Stimulated activated CD4-positive, alpha-beta T cell treated with anti-CD3 and anti-CD28 coated beads, Interleukin-4, amount 100 ng/mL, for 48 hours (primary cell): Measurements from ENCODE around the gene DRD4.

Source experiments
- DNase-seq, 2 donors: peaks; one replicate each; pipeline ENCODE4 v3.0.0-alpha.2; 2020; ENCODE audit warnings: low read depth in 2 of 2

Gene DRD4

DNA sequence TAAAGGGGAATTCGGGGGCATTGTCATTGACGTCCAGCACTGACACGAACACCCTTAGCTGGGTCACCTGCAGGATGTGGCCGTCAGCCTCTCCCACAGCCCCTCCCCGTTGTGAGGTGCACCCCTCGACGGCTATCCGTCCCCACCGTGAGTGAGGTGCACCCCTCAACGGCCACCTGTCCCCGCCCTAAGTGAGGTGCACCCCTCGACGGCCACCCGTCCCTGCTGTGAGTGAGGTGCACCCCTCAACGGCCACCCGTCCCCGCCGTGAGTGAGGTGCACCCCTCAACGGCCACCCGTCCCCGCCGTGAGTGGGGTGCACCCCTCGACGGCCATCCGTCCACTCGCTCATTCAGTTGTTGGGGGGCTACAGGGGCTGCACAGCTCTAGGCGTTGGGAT is 15.2 kb upstream of the DRD4 start:
- no peak for DNase-seq

GRCh38 chr11:623349-623869 is 13.7 kb upstream of the DRD4 start:
- DNase-seq = no peak

- no peak for DNase-seq
These were observed 12.9 kb upstream of the DRD4 start for GRCh38 chr11:623999-624704.

DNA sequence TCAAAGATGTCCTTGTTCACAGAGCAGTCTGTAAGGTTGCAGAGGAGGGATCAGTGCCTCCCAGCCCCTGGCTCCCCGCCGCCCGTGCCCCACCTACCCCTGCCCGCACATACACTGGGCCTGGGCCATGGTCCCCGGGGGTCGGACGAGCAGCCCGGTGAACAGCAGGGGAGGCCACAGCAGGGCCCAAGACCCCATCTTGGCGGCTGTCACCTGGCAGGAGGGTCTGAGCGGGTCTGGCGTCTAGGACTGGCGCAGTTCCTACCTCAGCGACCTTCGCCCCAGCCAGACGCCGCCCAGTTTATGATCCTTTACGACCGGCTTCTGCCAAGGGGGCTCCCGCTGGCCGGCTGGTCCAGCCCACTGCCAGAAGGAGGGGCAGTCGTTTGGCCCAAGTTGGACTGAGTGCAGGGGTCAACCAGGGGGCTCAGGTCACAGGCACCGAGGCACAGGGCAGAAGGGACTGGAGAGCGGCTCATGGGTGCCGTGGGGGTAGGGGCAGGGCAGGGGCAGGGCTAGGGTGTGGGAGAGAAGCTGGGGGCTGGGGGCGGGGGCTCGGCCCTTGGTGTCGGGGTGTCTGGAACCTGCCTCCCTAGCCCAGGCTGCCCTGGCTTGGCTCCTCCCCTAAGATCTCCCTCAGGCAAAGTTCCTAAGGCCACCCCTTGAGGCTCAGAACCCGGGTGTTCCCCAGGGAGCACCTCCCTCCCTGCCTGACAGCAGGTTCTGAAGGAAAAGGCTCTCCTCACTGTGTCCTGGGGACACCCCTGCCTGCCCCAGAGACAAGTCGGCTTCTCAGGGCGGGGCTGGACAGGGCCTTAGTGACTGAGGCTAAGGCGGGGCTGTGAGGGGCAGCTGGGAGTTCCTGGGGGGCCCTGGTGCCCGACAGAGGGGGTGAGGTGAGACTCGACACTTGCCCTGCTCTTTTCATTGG is 12.1 kb upstream of the DRD4 start, which contains the start of gene CDHR5:
CDHR5 (minus strand) TSS at position 251 of the 931 bp plus-strand sequence; CDS start at position 198, 53 bp downstream.
- DNase-seq = no peak

DNA sequence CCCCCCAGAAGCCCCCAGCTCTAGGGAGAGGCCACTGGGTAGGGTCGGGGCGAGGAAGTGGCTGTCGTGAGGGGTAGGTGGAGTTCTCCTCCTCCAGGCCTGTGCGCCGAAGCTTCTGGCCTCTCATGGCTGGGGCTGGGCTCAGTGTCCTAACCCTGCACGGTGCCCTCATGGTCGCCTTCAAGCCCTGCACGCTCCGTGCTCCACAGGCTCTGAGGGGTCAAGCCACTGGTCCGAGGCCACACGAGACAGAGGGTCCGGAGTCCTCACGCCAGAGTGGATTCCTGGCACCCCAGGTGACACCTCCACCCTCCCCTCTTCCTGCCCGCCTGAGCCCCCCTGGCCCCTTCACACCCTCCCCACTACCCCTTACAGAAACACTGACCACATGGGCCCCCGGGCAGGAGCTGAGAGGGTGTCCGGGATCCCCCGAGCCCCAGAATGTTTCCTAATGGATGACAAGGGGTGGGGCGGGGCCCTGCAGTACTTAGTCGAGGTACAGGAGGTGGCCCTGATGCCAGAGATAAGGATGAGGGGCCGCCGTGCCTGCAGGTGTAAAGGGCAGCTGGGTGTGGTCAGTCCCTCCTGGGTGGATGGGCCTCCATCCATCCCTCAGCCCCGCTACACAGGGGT is 11.3 kb upstream of the DRD4 start:
- no peak for DNase-seq

GRCh38 chr11:626475-627307 is 10.4 kb upstream of the DRD4 start, which contains the start of gene SCT:
TSS of gene SCT (minus strand) at chr11:627181. CDS start at chr11:627143, 38 bp downstream.
- DNase-seq = no peak

DNA sequence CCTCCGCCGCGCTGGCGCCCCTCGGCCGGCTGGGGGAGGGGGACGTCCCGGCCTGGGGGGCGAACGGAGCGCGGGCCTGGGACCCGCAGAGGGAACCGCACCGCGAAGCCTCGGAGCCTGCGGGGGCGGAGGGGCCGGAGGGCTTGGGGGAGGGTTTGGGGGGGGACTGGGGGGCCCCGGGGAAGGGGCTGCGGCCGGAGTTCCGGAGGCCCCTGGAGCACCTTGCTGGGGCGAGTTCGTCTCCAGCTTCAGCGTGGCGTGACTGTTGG is 9.8 kb upstream of the DRD4 start:
- DNase-seq = no peak

DNA sequence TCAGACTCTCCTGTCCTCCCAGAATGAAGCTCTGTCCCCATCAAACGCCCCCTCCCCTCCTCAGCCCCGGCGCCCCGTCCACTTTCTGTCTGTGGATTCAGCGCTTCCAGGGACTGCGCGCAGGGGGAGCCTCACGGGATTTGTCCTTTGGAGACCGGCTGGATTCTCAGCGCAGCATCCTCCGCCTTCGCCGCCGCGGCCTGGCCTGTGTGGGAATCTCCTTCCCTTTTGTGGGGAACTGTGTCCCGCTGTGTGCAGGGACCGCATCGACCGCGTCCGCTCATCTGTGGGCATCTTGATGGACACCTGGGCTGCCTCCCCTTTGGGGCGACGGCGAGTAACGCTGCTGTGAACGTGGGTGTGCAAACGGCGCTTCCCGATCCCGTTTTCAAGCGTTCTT is 9.0 kb upstream of the DRD4 start:
- DNase-seq = no peak

- no peak for DNase-seq
These were observed 7.9 kb upstream of the DRD4 start for GRCh38 chr11:629237-629583.

GRCh38 chr11:630871-631270 is 6.2 kb upstream of the DRD4 start:
- no peak for DNase-seq

DNA sequence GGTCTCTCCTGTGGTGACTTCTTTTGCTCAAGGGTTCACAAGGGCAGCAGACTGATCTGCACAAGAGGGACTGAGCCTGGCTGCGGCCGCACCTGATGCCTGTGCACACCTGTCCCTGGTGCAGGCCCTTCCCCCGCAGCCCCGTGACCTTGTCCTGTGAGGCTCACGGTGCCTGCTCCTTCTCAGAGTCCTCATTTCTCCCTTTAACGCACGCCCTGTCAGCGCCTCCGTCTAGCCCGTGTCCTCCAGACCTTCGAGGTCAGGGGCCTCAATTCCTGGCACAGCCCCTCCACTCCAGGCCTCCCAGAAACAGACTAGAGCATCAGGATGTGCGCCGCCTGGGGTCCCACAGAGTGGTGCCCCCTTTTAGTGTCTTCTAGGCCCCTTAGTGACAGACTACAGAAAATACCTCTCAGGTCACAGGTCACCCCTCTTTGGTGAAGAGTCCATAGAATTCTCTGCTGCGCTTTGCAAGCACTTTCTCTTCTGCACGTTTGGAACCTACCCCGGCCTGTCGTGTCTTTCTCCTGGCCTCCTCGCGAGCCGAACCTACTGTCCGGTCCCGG is 1.0 kb upstream of the DRD4 start:
- DNase-seq = no peak

- no peak for DNase-seq
These were observed 194 bp downstream of the DRD4 start for GRCh38 chr11:637333-637592.

- no peak for DNase-seq
These were observed 788 bp downstream of the DRD4 start for GRCh38 chr11:637593-638521.

GRCh38 chr11:638631-639331 is 1.7 kb downstream of the DRD4 start:
- DNase-seq = no peak

DNA sequence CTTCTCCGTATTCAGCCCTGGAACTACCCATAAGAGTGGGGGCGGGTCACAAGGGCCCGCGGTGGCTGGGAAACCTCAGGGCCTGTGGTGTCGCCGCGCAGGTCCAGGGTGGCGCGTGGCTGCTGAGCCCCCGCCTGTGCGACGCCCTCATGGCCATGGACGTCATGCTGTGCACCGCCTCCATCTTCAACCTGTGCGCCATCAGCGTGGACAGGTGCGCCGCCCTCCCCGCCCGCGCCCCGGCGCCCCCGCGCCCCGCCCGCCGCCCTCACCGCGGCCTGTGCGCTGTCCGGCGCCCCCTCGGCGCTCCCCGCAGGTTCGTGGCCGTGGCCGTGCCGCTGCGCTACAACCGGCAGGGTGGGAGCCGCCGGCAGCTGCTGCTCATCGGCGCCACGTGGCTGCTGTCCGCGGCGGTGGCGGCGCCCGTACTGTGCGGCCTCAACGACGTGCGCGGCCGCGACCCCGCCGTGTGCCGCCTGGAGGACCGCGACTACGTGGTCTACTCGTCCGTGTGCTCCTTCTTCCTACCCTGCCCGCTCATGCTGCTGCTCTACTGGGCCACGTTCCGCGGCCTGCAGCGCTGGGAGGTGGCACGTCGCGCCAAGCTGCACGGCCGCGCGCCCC is 2.4 kb downstream of the DRD4 start:
- DNase-seq = no peak

GRCh38 chr11:640021-640706 is 3.1 kb downstream of the DRD4 start:
- DNase-seq = no peak

- DNase-seq = no peak
These were observed 4.8 kb downstream of the DRD4 start for GRCh38 chr11:641806-642370.

GRCh38 chr11:643366-643765 is 6.3 kb downstream of the DRD4 start:
- DNase-seq = no peak
